Measurements from ENCODE around the gene ASL.
"Not testable (repeated sequence)": the region's sequence is repeated elsewhere in the genome, so short reads cannot be mapped to it uniquely, and the experiment has no call there.

ASL gene
- total RNA-seq = 7.8 to 14.4 reads per million in 2 experiments

- peak; percentile 76 for DNase-seq (ENCODE audit: low read depth)
Measured at GRCh38 chr7:66075590-66076461, at the start of gene ASL. Gene ASL, plus strand, starts transcription at chr7:66075819. Its CDS starts 263 bp downstream, at chr7:66076082.

GRCh38 chr7:66028342-66028741, 47.3 kb upstream of the ASL start:
- DNase-seq (ENCODE audit: low read depth) = not testable (repeated sequence)

- DNase-seq (ENCODE audit: low read depth) = no peak
Measured at GRCh38 chr7:66033471-66034385, 41.9 kb upstream of the ASL start.

GRCh38 chr7:66034436-66035010, 41.1 kb upstream of the ASL start:
- not testable (repeated sequence) for DNase-seq (ENCODE audit: low read depth)

- no peak for DNase-seq (ENCODE audit: low read depth)
Measured at GRCh38 chr7:66036382-66036781, 39.2 kb upstream of the ASL start.

- no peak for DNase-seq (ENCODE audit: low read depth)
Measured at GRCh38 chr7:66036788-66037187, 38.8 kb upstream of the ASL start.

GRCh38 chr7:66039094-66039670, 36.4 kb upstream of the ASL start:
- no peak for DNase-seq (ENCODE audit: low read depth)

GRCh38 chr7:66043681-66044497, 31.7 kb upstream of the ASL start:
- DNase-seq (ENCODE audit: low read depth) = peak; percentile 1

- not testable (repeated sequence) for DNase-seq (ENCODE audit: low read depth)
Measured at GRCh38 chr7:66044498-66044854, 31.1 kb upstream of the ASL start.

GRCh38 chr7:66047426-66047825, 28.2 kb upstream of the ASL start:
- DNase-seq (ENCODE audit: low read depth) = no peak

GRCh38 chr7:66049886-66050285, 25.7 kb upstream of the ASL start:
- DNase-seq (ENCODE audit: low read depth) = not testable (repeated sequence)

- DNase-seq (ENCODE audit: low read depth) = no peak
Measured at GRCh38 chr7:66050337-66050957, 25.2 kb upstream of the ASL start.

GRCh38 chr7:66050990-66051448, 24.6 kb upstream of the ASL start:
- DNase-seq (ENCODE audit: low read depth) = no peak

- DNase-seq (ENCODE audit: low read depth) = no peak
Measured at GRCh38 chr7:66052447-66052846, 23.2 kb upstream of the ASL start.

- no peak for DNase-seq (ENCODE audit: low read depth)
Measured at GRCh38 chr7:66054063-66054462, 21.6 kb upstream of the ASL start.

- DNase-seq (ENCODE audit: low read depth) = no peak
Measured at GRCh38 chr7:66055321-66055956, 20.2 kb upstream of the ASL start.

GRCh38 chr7:66060796-66061195, 14.8 kb upstream of the ASL start:
- no peak for DNase-seq (ENCODE audit: low read depth)

- DNase-seq (ENCODE audit: low read depth) = no peak
Measured at GRCh38 chr7:66069732-66070131, 5.9 kb upstream of the ASL start.

- no peak for DNase-seq (ENCODE audit: low read depth)
Measured at GRCh38 chr7:66070222-66070621, 5.4 kb upstream of the ASL start.

GRCh38 chr7:66072208-66072607, 3.4 kb upstream of the ASL start:
- not testable (repeated sequence) for DNase-seq (ENCODE audit: low read depth)
